ENCODE results near the gene HINT2.
A peak's percentile ranks its signal among the peaks of the same experiment; 100 is the strongest.

HINT2 gene

DNA sequence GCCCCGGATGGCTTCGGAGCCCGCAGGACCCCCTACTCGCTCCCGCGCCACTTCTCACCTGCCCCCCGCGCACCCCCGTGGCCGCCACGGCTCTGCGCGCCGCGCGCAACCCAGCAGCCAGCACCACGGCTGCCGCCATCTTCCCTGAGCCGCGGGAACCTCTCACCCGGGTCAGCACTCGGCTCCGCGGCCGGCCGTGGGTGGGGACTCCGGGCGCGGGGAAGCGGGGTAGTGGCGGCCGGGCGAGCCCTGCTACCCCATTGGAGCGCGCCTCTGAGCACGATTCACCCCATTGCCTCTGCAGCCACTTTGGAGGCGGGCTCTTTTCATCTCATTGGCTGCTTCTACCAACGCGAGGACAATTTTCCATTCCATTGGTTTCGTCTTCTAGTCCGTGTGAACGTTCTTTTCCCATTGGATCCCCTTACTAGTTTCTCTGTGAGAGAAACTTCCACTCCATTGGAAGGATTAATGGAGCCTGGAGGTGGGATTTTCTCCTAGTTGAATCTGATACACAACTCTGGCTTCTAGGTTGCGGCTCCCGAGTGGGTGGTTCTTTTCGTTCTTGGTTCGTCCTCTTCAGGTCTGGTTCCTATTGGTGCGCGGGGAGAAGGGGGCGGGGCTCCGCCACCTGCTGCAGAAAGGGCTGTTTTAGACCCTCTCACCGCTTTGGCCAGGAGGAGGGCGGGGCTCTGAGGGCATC lies at the start of gene HINT2:
Gene HINT2, minus strand, starts transcription at position 202 of the 703 bp plus-strand sequence. Its CDS starts 63 bp downstream, at position 139.
- DNase-seq (ENCODE audit: low spot score) (peak; percentile 97), FAIRE-seq (peak; percentile 78)

- DNase-seq (ENCODE audit: low spot score): no peak
- FAIRE-seq: no peak
Observed at GRCh38 chr9:35863583-35863982, 48.7 kb upstream of the HINT2 start.

- no peak for FAIRE-seq
- no peak for DNase-seq (ENCODE audit: low spot score)
Observed at GRCh38 chr9:35862328-35862727, 47.5 kb upstream of the HINT2 start.

GRCh38 chr9:35861161-35861897 lies 46.5 kb upstream of the HINT2 start:
- DNase-seq (ENCODE audit: low spot score): no peak
- no peak for FAIRE-seq

DNA sequence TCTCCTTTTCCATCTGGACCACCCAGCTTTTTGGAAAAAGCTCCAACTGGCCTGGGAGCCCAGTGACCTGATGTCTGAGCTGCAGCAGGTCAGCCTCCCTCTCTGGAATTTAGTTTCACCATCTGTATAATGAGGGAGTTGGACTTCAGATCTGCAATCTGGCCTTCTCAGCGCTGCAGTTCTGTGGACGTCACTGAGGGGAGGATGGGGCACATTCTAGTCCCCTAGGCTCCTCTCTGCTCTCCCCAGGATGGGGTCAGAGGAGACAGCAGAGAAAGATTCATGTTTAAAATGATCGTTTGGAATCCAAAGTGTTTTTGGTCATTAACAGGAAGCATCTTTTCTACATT lies 45.1 kb upstream of the HINT2 start:
- DNase-seq (ENCODE audit: low spot score): no peak
- no peak for FAIRE-seq

DNA sequence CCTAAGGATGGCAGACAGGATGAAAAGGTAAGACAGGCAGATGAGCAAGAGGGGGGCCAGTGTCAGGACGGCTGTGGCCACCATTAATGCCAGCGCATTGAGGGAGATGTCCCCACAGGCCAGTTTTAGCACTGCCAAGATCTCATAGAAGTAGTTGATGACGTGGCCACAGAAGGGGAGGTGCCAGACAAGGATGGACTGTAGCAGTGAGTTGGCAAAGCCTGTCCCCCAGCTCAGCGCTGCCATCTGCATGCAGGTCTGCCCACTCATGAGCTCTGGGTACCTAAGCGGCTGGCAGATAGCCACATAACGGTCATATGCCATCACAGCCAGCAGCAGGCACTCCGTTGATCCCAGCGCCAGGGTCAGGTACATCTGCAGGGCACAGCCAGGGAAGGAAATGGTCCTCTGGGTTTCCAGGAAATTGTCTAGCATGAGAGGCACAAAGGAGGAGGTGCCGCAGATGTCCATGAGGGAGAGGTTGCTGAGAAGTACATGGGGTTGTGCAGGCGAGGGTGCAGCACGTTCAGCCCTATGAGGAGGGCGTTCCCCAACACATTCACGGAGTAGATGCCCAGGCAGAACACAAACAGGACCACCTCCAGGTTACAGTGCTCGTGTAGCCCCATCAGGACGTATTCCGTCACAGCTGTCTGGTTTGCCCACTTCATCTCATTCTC lies 44.6 kb upstream of the HINT2 start:
- no peak for FAIRE-seq

DNA sequence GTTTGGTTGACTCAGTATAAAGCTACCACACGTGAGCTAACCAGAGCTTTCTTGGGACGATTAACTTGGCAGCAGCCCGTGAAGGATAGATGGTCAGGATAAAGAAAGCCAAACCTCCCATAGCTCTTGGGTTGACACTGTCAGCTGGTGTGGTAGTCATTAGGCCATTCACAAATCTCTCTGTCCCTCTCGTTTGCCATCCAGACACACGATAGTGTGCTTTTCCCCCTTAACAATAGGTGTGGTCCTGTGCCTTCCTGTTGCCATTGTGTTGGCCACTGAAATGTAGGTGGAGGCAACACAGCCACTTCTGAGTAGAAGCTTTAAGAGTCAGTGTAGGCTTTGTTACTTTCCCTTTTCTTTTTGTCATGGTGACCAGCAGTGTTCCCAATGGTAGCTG lies 43.6 kb upstream of the HINT2 start:
- FAIRE-seq (no peak), DNase-seq (ENCODE audit: low spot score) (no peak)

More for the DNA sequence above, 44.6 kb upstream of the HINT2 start:
- DNase-seq (ENCODE audit: low spot score): no peak

GRCh38 chr9:35856882-35857281 lies 42.0 kb upstream of the HINT2 start:
- no peak for DNase-seq (ENCODE audit: low spot score)
- no peak for FAIRE-seq

- DNase-seq (ENCODE audit: low spot score) (no peak), FAIRE-seq (no peak)
Observed at GRCh38 chr9:35856206-35856605, 41.4 kb upstream of the HINT2 start.

GRCh38 chr9:35854091-35854762 lies 39.4 kb upstream of the HINT2 start:
- DNase-seq (ENCODE audit: low spot score) (no peak), FAIRE-seq (no peak)

DNA sequence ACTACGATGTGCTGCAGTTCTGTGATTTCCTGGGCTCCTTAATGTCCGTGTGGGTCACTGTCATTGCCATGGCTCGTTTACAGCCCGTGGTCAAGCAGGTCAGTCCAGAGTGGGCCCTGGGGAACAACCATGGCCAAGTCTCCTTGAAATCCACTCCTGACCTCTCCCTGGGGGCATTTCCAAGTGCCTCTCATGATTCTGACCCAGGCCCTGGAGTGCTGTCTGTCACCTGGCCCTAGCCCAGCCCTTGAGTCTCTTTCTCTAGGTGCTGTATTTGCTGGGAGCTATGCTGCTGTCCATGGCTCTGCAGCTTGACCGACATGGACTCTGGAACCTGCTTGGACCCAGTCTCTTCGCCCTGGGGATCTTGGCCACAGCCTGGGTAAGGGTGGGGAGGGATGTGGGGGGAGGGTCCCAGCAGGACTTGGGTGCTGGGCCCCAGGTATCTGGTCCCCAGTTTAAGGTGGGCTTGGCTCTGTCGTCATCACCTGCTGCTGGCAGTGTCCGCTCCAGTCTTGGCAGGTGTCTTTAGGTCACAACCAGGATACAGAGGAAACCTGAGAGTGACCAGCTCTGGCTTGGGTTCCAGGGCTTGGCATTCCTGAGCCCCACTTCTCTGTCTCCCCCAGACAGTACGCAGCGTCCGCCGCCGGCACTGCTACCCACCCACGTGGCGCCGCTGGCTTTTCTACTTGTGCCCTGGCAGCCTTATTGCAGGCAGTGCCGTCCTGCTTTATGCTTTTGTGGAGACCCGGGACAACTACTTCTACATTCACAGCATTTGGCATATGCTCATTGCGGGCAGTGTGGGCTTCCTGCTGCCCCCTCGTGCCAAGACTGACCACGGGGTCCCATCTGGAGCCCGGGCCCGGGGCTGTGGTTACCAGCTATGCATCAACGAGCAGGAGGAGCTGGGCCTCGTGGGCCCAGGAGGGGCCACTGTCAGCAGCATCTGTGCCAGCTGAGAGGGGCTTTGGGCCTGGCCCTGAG lies 38.3 kb upstream of the HINT2 start:
- DNase-seq (ENCODE audit: low spot score) (no peak), FAIRE-seq (no peak)

GRCh38 chr9:35852267-35852815 lies 37.5 kb upstream of the HINT2 start:
- DNase-seq (ENCODE audit: low spot score) (no peak), FAIRE-seq (no peak)

- DNase-seq (ENCODE audit: low spot score) (no peak), FAIRE-seq (no peak)
Observed at GRCh38 chr9:35847792-35848572, 33.1 kb upstream of the HINT2 start.

DNA sequence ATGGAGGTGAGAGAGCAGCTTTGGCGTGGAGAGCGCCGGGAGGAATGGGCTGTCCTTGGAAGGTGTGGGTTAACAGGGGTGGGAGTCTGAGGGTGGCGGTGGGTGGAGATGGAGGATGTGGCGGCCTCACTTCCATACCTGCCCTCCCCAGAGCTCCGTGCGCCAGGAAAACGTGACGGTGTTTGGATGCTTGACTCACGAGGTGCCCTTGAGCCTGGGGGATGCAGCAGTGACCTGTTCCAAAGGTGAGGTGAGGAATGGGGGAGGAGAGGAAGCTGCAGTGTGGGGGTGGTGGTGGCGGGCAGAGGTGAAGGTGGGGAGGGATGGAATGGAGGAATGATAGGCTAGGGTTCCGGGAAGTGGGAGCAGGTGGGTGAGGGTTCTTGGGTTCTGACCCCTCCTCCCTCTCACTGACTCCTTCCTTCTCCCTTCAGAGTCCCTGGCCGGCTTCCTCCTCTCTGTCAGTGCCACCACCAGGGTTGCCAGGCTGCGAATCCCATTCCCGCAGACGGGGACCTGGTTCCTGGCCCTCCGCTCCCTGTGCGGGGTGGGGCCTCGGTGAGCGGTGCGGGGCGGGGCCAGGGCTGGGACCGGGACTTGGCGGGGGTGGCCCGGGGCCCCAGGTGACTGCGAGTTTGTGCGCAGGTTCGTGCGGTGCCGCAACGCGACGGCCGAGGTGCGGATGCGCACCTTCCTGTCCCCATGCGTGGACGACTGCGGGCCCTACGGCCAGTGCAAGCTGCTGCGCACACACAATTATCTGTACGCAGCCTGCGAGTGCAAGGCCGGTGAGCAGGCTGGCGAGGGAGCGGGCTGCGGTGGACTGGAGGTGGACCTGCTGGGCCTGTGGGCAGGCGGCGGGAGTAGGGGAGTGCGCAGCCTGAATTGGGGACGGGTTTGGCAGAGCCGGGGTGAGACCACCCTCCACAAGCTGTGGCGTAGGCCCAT lies 31.3 kb upstream of the HINT2 start:
- no peak for DNase-seq (ENCODE audit: low spot score)
- no peak for FAIRE-seq

DNA sequence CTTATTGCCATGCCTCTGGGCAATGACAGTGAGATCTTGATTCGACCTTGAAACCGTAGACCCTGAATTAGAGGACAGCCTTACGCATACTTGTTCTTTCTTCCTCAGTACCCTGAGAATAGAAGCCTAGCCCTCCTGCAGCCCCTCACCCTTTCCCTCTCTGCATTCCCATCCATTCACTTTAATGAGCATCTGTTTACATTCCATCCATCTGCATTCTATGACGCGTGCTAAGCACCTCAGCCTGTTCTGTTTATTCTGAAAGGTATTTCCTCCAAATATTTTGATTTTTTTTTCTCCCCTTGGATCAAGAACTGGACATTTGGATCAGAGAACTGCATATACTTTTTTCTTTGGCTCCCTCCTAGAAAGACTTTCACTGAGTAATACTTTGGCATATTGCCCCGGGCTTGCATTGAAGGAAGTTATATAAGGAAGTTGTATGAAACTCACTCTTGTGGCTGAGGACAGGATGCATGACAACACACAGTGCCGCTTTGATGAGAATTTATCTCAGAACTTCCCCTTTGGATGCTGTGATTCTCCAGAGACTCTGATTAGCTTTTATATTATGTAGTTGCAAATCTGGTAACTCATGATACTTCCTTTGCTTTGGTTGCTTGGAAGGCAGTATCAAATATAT lies 29.9 kb upstream of the HINT2 start:
- FAIRE-seq: no peak

DNA sequence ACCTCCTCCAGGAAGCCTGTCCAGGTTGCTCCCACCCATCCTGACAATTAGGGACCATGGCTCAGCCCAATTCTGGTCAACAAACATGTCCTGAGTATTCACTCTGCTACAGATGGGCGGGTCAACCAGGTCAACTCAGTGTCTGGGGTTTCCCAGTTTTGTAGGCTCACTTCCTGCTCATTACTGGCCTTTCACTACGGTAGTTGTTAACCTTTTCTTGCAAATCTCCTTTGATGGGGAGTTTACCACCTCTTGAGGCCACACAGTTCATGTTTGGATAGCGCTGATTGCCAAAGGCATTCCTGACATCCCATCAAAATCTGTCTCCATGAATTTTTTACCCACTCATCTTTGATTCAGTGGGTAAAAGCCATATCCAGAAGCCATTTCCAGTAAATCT lies 28.0 kb upstream of the HINT2 start:
- no peak for FAIRE-seq

More for the DNA sequence above, 29.9 kb upstream of the HINT2 start:
- DNase-seq (ENCODE audit: low spot score): peak; percentile 67

DNA sequence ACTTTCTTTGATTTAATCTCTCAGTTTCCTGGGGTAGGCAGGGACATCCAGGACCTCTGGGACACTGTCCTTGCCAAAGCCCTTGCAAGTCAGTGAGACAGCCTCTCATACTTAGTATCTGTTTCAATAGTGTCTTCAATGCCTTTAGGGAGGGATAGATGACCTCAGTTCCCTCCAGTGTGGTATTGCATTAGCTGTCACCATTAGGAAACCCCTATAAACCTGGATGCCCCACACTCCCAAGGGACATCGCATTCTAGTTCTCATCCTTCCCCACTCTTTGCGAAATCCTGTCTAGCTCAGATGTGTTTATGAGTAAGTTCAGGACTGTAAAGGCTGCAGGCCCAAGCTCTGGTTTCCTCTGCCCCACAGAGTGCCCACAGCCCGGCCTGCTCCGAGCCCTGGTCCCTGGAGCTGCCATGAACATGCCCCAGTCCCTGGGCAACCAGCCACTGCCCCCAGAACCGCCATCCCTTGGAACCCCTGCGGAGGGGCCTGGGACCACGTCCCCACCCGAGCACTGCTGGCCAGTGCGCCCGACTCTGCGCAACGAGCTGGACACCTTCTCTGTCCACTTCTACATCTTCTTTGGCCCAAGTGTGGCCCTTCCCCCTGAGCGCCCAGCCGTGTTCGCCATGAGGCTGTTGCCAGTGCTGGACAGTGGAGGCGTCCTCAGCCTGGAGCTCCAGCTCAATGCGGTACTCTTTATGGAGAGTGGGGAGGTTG lies 27.3 kb upstream of the HINT2 start:
- DNase-seq (ENCODE audit: low spot score) (no peak), FAIRE-seq (no peak)

More for the DNA sequence above, 28.0 kb upstream of the HINT2 start:
- DNase-seq (ENCODE audit: low spot score): no peak

DNA sequence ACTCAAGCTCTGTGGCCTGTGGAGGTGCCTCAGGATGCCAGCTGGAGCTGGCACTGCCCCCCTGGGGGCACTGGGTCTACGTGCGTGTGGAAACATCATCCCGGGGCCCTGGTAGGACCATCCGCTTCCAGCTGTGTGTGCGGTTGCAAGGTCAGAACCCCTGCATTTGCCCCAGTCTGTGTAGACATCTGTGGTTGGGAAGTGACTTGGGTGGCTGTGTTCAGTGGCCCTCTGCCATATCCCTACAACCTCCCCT lies 26.7 kb upstream of the HINT2 start:
- FAIRE-seq: no peak
- DNase-seq (ENCODE audit: low spot score): no peak
